RKO (cell line): Measurements from ENCODE around the gene SOX18.

Source experiments
- DNase-seq: peaks from one replicate; pipeline ENCODE4 v3.0.0-alpha.2; 2016; ENCODE audit warnings: low spot score

SOX18 gene

GRCh38 chr20:64038565-64039292, 10.7 kb downstream of the SOX18 start:
- peak; percentile 38 for DNase-seq

GRCh38 chr20:64038224-64038564, 11.2 kb downstream of the SOX18 start:
- DNase-seq: no peak

- peak; percentile 23 for DNase-seq
Observed at GRCh38 chr20:64037498-64038213, 11.8 kb downstream of the SOX18 start.

- no peak for DNase-seq
Observed at GRCh38 chr20:64037199-64037497, 12.3 kb downstream of the SOX18 start.

GRCh38 chr20:64036346-64037198, 12.9 kb downstream of the SOX18 start:
- DNase-seq: no peak

GRCh38 chr20:64035933-64036345, 13.5 kb downstream of the SOX18 start, which contains the start of gene C20orf204:
C20orf204 (plus strand) TSS chr20:64036182; CDS start chr20:64036324, 142 bp downstream.
- no peak for DNase-seq

GRCh38 chr20:64035066-64035932, 14.1 kb downstream of the SOX18 start:
- no peak for DNase-seq

- no peak for DNase-seq
Observed at GRCh38 chr20:64033981-64034493, 15.4 kb downstream of the SOX18 start.

- no peak for DNase-seq
Observed at GRCh38 chr20:64032706-64033624, 16.5 kb downstream of the SOX18 start.

- no peak for DNase-seq
Observed at GRCh38 chr20:64031822-64032314, 17.6 kb downstream of the SOX18 start.

- DNase-seq: no peak
Observed at GRCh38 chr20:64030371-64031134, 18.9 kb downstream of the SOX18 start.

- DNase-seq: peak; percentile 78
Observed at GRCh38 chr20:64029293-64030117, 19.9 kb downstream of the SOX18 start.

- no peak for DNase-seq
Observed at GRCh38 chr20:64027981-64028685, 21.3 kb downstream of the SOX18 start.

- DNase-seq: no peak
Observed at GRCh38 chr20:64025826-64026412, 23.5 kb downstream of the SOX18 start.

- DNase-seq: no peak
Observed at GRCh38 chr20:64025101-64025825, 24.2 kb downstream of the SOX18 start.

- DNase-seq: no peak
Observed at GRCh38 chr20:64024141-64024990, 25.1 kb downstream of the SOX18 start.
